Neural cell (in vitro differentiated cells): Measurements from ENCODE around the gene FGA.

Experiments used
- CTCF ChIP-seq: fragments of 450-650 bp; IDR thresholded peaks from 2 replicates; pipeline ENCODE4 v1.5.1; 2014; ENCODE audit warnings: antibody characterized with exemption, mild to moderate bottlenecking, moderate library complexity; ENCODE audit not compliant: poor library complexity, severe bottlenecking
- EZH2 ChIP-seq: fragments of 200-600, 300-800 bp; shearing (Covaris generic), sonication (generic); IDR thresholded peaks from 2 replicates; pipeline ENCODE4 v1.6.1; 2014; ENCODE audit warnings: antibody characterized with exemption, low read length, borderline replicate concordance, mild to moderate bottlenecking; ENCODE audit not compliant: insufficient read depth, poor library complexity, severe bottlenecking
- POLR2AphosphoS5 ChIP-seq: IDR thresholded peaks from 2 replicates; pipeline ENCODE4 v1.6.1; 2012
- TF ChIP-seq, protein P1 (sequence below): IDR thresholded peaks from 2 replicates; pipeline ENCODE4 v1.6.1; 2012; ENCODE audit warnings: borderline replicate concordance

DNA sequence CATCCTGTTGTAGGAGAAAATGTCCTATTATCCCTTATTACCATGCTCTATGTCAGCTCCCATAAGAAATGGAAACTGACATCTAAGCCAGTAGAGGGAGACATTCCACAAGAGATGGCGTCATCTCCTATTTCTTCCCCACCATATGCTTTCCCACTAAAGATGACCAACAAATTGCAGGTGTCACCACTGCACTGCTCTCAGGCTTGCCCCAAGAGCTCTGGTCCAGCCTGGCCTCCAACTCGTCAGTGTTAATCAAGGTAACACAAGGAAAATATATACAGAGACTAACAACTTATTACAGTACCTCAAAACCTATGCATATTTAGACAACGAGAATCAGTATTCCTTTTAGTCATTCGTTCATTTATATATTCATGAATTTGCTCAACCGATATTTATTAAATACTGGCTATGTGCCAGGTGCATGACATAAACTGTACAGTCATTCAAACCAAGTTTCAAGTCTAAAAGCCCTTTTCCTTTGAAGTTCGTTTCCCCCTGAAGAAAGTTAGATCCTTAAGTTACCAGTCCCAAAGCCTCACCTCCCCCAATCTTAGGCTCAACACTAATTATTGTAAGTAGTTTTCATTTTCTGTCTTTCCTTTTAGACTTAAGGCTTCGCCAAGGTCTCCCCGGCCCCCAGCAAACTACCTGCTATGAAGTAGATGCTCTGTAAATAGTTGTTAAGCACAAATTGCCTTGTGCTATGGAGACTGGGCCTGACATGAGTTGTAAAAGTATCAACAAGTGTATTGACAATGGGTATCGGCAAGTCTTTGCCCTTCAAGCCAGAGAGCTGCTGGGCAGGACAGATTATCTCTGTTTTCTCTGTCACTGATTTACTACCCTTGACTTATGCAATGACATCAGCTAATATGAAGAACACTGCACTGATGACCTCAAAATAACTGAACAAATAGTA is 30.8 kb downstream of the FGA start:
- peak; percentile 71 for TF ChIP-seq CTCF
- TF ChIP-seq EZH2: no peak
- no peak for TF ChIP-seq POLR2AphosphoS5
- TF ChIP-seq, protein P1, sequence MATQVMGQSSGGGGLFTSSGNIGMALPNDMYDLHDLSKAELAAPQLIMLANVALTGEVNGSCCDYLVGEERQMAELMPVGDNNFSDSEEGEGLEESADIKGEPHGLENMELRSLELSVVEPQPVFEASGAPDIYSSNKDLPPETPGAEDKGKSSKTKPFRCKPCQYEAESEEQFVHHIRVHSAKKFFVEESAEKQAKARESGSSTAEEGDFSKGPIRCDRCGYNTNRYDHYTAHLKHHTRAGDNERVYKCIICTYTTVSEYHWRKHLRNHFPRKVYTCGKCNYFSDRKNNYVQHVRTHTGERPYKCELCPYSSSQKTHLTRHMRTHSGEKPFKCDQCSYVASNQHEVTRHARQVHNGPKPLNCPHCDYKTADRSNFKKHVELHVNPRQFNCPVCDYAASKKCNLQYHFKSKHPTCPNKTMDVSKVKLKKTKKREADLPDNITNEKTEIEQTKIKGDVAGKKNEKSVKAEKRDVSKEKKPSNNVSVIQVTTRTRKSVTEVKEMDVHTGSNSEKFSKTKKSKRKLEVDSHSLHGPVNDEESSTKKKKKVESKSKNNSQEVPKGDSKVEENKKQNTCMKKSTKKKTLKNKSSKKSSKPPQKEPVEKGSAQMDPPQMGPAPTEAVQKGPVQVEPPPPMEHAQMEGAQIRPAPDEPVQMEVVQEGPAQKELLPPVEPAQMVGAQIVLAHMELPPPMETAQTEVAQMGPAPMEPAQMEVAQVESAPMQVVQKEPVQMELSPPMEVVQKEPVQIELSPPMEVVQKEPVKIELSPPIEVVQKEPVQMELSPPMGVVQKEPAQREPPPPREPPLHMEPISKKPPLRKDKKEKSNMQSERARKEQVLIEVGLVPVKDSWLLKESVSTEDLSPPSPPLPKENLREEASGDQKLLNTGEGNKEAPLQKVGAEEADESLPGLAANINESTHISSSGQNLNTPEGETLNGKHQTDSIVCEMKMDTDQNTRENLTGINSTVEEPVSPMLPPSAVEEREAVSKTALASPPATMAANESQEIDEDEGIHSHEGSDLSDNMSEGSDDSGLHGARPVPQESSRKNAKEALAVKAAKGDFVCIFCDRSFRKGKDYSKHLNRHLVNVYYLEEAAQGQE: no peak
